K562 (cell line): ENCODE measurements around the gene FOXD2. TPM values are rescaled to one million over a fixed set of nuclear protein-coding genes. Genes with fewer than 3 reads are reported as not detected.

Source experiments
- CHD7 ChIP-seq: fragments of 200-600 bp; sonication (generic); IDR thresholded peaks from one replicate; pipeline ENCODE4 v1.6.1; 2012; ENCODE audit warnings: mild to moderate bottlenecking, low read depth, low read length, inconsistent platforms
- FIP1L1 ChIP-seq: fragments of 200-400 bp; formaldehyde crosslinking; IDR thresholded peaks from 2 replicates; pipeline ENCODE4 v1.6.1; 2018; ENCODE audit warnings: mild to moderate bottlenecking, low read depth, low read length; ENCODE audit not compliant: poor library complexity, severe bottlenecking
- FUS ChIP-seq: fragments of 200-400 bp; formaldehyde crosslinking; optimal IDR thresholded peaks from 2 replicates; pipeline ENCODE3; 2017; ENCODE audit warnings: low read depth, low read length
- MIER1 ChIP-seq: fragments of 450-650 bp; IDR thresholded peaks from 2 replicates; pipeline ENCODE4 v1.6.1; 2016; ENCODE audit warnings: antibody characterized with exemption, mild to moderate bottlenecking, low read depth
- ZC3H4 ChIP-seq: sonication (generic); formaldehyde crosslinking; IDR thresholded peaks from 2 replicates; pipeline ENCODE4 v1.9.0; 2021; ENCODE audit warnings: missing genetic modification reagents, borderline replicate concordance
- ZNF174 ChIP-seq: fragments of 250-450 bp; sonication (Bioruptor Pico); IDR thresholded peaks from 2 replicates; pipeline ENCODE4 v1.4.0; 2020; ENCODE audit warnings: mild to moderate bottlenecking
- ZNF77 ChIP-seq: fragments of 250-450 bp; sonication (Bioruptor Pico); IDR thresholded peaks from 2 replicates; pipeline ENCODE4 v1.5.0; 2020
- polyA plus RNA-seq, 8 experiments: library from polyadenylated mRNA; depleted of rRNA in 4 of 8; stranded (reverse) in 5 of 8; unstranded in 3 of 8; fragments of >200 nt; fragmentation: Nextera tagmentation in 2 of 8; fragmentation: Illumina TruSeq in 1 of 8; extraction: Ambion mirVana in 2 of 8; extraction: Trizol in 1 of 8; gene quantifications; 2 replicates each; pipeline versions ENCODE4 v1.2.1 to v1.2.3, GENCODE V29; 2011 to 2014; ENCODE audit warnings: inconsistent platforms in 1 of 8, missing spikeins in 1 of 8
- total RNA-seq, 7 experiments: library from RNA; depleted of rRNA in 6 of 7; stranded (reverse); fragments of >200 nt in 6 of 7; fragmentation: Illumina TruSeq in 2 of 7; extraction: Trizol in 2 of 7; gene quantifications; 2 replicates each; pipeline versions ENCODE4 v1.2.1 to v1.2.3, GENCODE V29; 2011 to 2021; ENCODE audit warnings: low replicate concordance in 1 of 7
- TF ChIP-seq, protein P1 (sequence below): fragments of 250-450 bp; sonication (Bioruptor Pico); IDR thresholded peaks from 2 replicates; pipeline ENCODE4 v1.4.0; 2020
- TF ChIP-seq, protein P2 (sequence below): IDR thresholded peaks from 3 replicates; pipeline ENCODE4 v1.6.1; 2011; ENCODE audit warnings: borderline replicate concordance, mild to moderate bottlenecking; ENCODE audit not compliant: insufficient read length, insufficient read depth

FOXD2 gene
- total and polyA plus RNA-seq, 9 of the 15 experiments (the other 6 are each of a cell fraction or from before 2014, with no cell fraction given) = 0.06 to 1.2 (median 0.22) TPM

- TF ChIP-seq CHD7 = no peak
- TF ChIP-seq ZNF174 (CRISPR knock-in tag) = no peak
- no peak for TF ChIP-seq ZC3H4 (CRISPR knock-in tag)
- no peak for TF ChIP-seq FUS
- TF ChIP-seq, protein P1, sequence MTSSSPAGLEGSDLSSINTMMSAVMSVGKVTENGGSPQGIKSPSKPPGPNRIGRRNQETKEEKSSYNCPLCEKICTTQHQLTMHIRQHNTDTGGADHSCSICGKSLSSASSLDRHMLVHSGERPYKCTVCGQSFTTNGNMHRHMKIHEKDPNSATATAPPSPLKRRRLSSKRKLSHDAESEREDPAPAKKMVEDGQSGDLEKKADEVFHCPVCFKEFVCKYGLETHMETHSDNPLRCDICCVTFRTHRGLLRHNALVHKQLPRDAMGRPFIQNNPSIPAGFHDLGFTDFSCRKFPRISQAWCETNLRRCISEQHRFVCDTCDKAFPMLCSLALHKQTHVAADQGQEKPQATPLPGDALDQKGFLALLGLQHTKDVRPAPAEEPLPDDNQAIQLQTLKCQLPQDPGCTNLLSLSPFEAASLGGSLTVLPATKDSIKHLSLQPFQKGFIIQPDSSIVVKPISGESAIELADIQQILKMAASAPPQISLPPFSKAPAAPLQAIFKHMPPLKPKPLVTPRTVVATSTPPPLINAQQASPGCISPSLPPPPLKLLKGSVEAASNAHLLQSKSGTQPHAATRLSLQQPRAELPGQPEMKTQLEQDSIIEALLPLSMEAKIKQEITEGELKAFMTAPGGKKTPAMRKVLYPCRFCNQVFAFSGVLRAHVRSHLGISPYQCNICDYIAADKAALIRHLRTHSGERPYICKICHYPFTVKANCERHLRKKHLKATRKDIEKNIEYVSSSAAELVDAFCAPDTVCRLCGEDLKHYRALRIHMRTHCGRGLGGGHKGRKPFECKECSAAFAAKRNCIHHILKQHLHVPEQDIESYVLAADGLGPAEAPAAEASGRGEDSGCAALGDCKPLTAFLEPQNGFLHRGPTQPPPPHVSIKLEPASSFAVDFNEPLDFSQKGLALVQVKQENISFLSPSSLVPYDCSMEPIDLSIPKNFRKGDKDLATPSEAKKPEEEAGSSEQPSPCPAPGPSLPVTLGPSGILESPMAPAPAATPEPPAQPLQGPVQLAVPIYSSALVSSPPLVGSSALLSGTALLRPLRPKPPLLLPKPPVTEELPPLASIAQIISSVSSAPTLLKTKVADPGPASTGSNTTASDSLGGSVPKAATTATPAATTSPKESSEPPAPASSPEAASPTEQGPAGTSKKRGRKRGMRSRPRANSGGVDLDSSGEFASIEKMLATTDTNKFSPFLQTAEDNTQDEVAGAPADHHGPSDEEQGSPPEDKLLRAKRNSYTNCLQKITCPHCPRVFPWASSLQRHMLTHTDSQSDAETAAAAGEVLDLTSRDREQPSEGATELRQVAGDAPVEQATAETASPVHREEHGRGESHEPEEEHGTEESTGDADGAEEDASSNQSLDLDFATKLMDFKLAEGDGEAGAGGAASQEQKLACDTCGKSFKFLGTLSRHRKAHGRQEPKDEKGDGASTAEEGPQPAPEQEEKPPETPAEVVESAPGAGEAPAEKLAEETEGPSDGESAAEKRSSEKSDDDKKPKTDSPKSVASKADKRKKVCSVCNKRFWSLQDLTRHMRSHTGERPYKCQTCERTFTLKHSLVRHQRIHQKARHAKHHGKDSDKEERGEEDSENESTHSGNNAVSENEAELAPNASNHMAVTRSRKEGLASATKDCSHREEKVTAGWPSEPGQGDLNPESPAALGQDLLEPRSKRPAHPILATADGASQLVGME (CRISPR knock-in tag) = no peak
- no peak for TF ChIP-seq MIER1
- TF ChIP-seq FIP1L1 = peak; percentile 37
- TF ChIP-seq, protein P2, sequence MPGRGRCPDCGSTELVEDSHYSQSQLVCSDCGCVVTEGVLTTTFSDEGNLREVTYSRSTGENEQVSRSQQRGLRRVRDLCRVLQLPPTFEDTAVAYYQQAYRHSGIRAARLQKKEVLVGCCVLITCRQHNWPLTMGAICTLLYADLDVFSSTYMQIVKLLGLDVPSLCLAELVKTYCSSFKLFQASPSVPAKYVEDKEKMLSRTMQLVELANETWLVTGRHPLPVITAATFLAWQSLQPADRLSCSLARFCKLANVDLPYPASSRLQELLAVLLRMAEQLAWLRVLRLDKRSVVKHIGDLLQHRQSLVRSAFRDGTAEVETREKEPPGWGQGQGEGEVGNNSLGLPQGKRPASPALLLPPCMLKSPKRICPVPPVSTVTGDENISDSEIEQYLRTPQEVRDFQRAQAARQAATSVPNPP = no peak
- TF ChIP-seq ZNF77 (CRISPR knock-in tag) = no peak
Observed at GRCh38 chr1:47437447-47438164, at the start of gene FOXD2 (continued).
